GM20431 (cell line): ENCODE measurements around the gene PLCH2.
"Not testable (repeated sequence)": the region's sequence is repeated elsewhere in the genome, so short reads cannot be mapped to it uniquely, and the experiment has no call there.

Experiments used
- in situ Hi-C: fragments of 300-500 bp; cut with MseI, MboI; formaldehyde crosslinking; loops from one replicate; pipeline ENCODE4 v1.15.0; 2020; ENCODE audit warnings: low sequenced_read_pairs; ENCODE audit not compliant: unreplicated experiment

PLCH2 gene

DNA sequence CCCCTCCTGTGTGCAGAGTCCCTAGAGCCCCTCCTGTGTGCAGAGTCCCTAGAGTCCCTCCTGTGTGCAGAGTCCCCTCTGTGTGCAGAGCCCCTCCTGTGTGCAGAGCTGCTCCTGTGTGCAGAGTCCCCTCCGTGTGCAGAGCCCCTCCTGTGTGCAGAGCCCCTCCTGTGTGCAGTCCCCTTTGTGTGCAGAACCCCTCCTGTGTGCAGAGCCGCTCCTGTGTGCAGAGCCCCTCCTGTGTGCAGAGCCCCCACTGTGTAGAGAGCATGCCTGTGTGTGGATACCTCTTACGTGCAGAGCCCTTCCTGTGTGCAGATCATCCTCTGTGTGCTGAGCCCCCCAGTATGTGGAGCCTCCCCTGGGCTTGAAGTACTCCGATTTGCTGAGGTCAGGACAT is 62.3 kb downstream of the PLCH2 start:
- in situ Hi-C loops = loop anchor here (25.0 kb wide), 1 partner anchor 351 kb away; the partner anchor contains the start of gene FAAP20

DNA sequence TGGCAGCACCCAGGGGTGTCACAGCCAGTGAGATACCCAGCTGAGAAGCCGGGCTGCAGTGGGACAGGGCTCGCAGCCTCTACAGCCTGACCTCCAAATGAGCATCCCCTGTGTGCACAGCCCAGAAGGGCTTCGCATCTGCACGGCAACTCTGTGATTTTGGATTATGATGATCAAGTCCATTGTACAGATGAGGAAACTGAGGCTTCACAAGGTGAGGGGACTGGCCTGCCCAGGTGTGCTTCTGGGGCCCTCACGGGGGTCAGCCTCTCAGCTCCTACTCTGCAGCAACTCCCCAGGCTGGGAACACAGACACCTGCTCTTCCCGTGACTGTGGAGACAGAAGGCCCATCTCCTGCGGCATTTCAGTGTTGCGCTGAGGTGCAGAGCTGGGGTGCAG is 62.8 kb downstream of the PLCH2 start:
- in situ Hi-C loops = loop anchor here (25.0 kb wide), 1 partner anchor 352 kb away; the partner anchor contains the start of gene FAAP20

DNA sequence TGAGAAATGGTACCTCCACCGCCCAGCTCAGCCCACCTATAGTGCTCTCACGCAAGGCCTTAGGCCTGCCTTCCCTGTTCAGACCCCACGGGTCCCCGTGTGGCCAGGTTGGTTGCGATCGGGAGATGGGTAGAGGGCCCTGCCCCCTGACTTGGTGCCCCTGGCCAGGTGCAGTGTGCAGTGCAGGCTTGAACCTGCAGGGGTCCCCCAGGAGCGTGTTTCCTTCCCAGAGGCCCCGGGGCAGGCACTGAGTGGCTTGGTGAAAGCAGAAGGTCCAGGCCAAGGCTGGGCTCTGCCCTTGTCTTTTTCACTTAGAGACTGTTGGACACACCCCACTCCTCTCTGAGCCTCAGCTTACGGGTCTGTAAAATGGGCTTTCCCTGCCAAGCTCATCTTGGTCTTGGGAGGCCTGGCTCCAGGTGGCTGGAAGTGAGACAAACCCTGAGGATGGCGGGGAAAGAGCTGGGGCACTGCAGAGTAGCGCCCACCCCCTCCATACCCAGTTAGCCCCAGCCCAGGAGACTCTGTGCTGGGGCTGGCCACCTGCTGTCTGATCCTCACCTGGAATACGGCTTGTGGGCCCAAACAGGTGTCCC is 63.3 kb downstream of the PLCH2 start:
- in situ Hi-C loops = loop anchor here (25.0 kb wide), 1 partner anchor 352 kb away; the partner anchor contains the start of gene FAAP20

DNA sequence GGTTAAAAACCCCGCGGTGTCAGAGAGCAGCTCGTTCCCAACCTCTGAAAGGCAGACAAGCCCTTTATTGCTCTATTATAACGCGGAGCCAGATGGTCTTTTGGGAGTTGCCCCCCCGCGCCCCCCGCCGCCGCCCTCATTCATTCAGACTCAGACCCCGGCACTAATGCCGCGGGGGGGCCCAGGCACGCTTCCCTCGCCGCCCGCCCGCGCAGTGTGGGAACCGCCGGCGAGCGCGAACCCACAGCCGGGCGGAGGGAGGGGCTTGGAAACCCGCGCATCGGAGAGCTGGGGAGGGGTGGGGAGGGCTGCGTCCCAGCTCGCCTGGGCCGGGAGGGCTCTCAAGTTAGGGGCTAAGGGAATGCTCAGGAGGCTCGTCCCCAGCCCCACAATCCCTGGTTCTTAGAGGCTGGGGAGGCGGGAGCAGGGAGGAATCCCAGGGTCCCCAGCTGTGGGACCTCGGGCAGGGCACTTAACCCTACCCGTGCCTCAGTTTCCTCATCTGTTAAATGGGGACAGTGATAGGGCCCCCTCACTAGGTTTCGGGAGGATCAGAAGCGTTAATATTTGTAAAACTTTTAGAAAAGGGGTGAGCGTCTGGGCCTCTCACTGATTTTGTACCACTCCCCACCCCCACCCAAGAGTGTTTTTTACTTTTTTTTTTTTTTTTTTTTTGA is 64.9 kb downstream of the PLCH2 start:
- in situ Hi-C loops = loop anchor here (10.0 to 25.0 kb wide), 2 partner anchors 126 to 354 kb away; partner anchors contain the start of genes FAAP20 and PEX10

DNA sequence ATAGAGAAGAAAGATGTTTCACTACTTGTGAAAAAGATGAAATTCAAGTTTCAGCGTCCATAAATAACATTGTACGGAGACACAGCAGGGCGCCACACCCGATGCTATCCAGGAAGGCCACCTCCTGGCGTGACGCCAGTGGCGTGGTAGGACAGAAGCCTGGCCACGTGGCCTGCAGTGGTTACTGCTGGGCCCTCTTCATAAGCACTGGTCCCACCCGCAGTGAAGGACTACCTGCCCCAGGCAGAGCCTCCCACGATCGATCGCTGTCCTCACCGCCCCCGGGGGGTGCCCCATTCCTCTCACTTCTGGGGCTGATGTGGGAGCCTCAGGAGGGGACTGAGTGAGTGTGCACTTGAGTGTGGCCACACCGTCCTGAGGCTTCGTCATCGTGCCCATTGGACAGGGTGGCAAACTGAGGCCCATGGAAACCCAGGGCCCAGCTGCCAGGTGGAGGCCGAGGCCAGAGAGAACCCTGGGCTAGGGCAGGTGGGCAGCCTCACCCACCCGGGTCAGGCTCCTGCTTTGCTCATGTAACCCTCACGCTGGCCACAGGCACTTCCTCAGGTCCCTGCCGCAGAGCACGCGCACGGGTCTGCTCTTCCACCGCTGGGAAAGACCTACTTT is 65.6 kb downstream of the PLCH2 start:
- in situ Hi-C loops = loop anchor here (10.0 to 25.0 kb wide), 2 partner anchors 127 to 354 kb away; partner anchors contain the start of genes FAAP20 and PEX10

DNA sequence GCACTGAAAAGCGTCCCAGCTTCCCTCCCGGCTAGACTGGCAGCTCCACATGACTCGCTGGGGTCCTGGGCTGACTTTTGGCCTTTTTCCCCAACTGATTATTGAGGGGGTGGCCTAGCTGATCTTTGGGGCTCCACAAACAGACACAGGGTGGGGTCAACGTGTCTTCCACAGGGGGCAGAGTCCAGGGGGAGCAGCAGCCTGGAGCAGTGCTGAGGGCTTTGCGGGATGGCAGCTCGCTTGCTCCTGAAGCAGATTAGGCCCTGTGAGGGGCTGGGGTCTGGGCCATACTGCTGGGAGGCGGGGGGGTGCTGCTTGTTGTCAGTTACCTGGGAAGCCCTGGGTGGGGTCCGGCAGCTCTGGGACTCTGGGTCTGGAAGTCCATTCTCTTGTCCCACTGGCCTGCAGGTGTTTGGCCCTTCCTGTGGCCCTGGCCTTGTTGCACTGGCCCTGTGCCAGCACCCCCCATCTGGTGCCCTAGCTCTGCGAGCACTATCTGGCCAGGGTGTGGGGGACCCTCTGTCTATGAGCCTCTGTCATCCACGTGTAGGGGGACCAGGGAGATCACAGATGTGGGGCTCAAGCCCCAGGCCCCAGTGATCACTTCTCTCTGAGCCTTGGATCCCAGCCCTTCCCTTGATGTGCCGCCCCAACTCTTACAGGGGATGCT is 66.3 kb downstream of the PLCH2 start:
- in situ Hi-C loops = loop anchor here (10.0 to 25.0 kb wide), 2 partner anchors 128 to 355 kb away; partner anchors contain the start of genes FAAP20 and PEX10

DNA sequence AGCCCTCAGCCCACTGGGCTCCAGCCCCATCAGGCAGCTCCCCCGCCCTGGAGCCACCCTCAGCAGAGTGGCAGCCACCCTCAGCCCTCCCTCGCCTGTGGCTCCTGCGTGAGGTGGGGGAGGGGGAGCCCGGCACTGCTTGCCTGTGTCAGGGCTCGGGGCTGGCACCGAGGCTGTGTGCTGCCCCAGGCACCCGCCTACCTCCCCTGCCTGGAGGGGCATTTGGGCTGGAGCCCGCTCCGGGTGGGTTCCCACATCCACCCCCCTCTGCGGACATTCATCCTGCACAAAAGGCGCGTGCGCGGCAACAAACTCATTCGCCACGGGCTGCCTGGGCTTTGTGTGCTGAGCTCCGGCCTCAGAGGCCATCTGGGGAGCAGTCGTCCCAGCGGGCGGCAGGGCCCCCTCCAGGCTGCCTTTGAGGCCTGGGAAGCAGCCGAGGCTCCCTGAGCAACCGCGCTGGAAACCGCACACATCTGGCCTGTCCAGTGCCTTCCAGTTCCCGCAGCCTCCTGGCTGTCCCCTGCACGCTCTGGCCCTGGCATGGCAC is 67.5 kb downstream of the PLCH2 start:
- in situ Hi-C loops = loop anchor here (10.0 to 25.0 kb wide), 2 partner anchors 129 to 356 kb away; partner anchors contain the start of genes FAAP20 and PEX10

DNA sequence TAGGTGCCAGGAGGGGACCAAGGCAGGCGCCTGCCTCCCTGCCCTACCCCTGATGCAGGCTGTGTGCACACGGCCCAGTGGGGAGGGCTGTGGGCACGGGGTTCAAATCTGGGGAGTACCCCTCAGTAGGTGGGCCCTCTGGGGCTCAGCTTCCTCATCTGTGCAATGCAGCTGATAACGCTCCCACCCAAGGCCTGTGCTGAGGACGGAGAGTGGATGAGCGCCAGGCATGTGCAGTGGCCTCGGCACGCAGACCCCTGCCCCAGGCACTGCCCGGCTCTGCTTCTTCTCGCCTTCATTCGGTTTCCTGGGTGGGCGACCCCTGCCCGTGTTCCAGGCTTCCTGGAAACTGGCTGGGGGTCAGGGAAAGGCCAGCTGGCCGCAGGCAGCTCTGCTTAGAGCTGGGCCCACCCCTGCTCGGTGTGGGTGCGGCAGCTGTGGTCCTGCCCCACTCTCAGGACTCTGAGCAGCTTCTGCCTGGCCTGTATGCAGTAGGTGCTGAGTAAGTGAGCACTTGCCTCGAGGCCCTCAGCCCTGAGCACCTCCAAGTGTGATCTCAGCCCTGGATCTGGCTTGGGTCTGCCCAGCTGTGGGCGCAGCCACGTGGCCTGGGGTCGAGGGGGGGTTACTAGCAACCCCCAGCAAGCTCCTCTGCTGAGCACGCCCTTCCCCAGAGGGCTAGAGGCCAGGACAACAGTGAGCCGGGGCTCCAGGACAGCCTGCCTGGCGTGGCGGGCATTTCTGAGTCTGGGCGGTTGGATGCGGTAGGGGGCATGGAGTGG is 68.2 kb downstream of the PLCH2 start:
- in situ Hi-C loops = loop anchor here (10.0 to 25.0 kb wide), 2 partner anchors 129 to 357 kb away; partner anchors contain the start of genes FAAP20 and PEX10

DNA sequence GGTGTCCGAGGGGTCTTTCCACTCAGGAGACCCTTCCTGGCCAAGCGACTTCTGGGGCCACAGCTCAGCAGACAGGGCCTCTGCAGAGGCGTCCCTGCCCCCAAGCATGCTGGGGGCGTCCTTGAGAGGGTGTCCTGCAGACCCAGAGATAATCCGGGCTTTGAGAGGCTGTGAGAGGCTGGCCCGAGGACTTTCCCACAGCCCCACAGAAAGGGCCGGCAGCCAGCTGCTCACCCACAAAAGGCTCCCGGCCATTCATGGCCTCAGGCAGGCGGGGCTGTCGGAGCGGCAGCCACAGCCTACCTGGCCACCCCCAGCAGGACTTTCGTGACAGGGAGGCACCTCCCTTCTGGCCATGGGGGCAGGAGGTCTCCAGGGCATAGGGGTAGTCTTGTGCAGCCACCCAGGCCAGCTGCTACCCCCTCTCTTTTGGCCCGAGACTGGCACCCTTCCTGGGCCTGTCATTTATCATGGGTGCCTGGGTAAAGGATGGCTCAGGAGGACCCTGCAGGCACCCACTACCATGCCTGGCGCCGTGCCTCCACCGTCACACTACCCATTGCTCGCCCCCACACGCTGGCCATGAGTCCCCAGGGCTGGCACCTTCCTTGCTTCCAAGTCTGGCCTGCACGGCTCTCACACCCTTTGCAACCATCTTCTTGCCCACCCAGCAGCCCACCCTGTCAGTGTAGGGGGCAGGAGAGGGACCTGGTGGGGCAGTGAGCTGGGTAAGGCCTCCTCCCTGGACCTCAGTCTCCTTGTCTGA is 69.0 kb downstream of the PLCH2 start:
- in situ Hi-C loops = loop anchor here (10.0 to 25.0 kb wide), 2 partner anchors 130 to 358 kb away; partner anchors contain the start of genes FAAP20 and PEX10

DNA sequence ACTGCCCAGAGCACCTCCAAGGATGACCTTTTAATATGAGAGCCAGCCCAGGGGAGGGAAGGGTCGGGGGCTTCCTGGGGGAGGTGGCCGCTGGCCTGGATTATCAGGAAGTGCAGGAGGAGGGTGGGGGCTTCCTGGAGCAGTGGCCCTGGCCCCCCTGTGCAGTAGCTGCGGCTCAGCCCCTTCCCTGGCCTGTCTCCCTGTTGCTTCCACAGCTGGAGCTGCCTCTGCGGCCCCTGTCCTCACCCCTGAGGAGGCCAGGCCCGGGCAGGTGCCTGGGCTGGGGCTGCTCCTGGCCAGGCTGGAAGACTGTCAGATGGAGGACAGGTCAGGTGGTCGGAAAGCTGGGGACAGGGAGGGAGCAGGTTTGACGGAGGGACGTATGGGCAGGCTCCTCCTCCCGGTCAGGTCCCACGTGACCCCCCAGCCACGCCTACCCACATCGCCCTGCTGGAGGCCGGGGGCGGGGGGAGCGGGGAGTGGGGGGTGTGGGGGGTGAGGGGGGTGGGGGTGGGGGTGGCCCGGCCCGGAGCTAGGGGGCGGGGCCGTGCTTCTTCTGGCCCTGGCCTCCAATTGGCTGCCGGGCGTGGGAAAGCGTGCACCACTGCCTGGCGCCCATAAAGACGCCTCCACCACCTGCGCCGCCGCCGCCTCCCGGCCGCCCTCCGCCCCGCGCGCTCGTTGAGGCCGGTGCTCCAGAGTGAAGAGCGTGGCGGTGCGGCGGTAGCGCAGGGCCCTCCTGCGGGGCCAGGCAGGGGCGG is 69.8 kb downstream of the PLCH2 start:
- in situ Hi-C loops = loop anchor here (10.0 to 25.0 kb wide), 2 partner anchors 131 to 359 kb away; partner anchors contain the start of genes FAAP20 and PEX10

DNA sequence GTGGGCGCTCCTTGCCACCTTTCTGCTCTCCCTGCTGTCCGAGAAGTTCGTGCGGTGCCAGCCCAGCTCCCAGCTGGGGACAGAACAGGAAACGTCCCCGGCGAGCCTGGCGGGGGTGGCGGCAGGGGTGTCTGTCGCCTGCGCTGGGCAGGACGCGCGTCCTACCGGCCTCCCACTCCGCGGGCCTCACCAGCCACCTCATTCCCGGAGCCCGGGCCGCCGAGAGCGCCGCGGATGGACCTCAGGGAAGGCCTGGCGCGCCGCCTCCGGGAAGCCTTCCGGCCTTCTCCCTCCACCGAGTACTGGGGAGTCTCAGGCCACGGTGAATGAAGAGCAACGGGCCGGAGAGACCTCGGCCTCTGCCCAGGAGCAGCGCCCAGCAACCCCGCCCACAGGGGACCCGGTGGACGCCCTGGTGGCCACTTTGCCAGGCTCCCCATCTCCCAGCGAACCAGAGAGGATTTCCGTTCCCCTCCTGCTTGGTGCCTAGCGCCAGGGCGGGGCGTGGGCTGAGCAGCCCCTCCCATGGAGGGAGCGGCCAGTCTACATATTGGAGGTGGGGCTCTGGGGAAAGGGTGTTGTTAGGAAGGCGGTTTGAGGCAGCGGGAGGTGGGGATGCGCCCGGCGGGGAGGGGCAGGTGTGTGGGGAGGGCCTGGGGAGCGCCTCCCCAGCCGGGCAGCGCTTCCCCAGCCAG is 70.6 kb downstream of the PLCH2 start:
- in situ Hi-C loops = loop anchor here (10.0 to 25.0 kb wide), 2 partner anchors 132 to 359 kb away; partner anchors contain the start of genes FAAP20 and PEX10

DNA sequence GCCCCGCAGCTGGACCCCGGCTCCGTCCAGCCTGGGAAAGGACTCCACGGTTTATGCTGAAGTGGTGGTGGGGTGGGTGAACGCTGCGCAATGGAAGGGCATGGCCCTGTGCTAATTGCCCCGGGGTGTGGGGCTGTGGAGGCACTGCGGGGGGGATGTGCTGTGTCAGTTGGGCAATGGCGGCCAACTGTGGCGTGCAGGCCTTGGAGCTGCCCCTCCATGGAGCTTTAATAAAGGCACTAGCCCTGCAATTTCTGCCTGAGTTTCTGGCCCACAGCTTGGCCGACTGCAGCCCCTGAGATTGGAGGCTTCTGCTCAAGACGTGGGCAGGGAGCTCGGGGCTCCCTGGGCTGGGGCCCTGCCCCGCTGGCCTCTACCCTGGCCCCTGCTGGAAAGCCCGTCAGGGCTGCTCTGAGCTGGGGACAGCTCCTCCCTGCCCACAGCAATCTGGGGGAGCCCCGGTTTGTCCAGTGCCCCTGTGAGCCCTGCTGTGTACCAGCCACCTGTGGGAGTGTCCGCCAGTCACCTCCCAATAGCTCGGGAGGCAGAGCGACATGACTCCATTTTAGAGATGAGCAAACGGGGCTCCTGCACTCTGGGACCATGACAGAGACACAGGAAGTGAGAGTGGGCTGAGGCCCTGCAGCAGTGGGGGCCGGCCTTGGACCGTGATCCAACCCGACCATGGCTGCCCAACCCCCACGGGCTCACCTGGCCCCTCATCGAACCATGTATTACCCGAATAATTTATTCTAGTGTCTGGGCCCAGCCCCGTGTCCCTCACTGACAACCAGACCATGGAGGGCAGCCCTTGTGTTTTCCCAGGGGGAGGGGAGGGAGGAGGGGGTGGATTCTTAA is 71.3 kb downstream of the PLCH2 start:
- in situ Hi-C loops = loop anchor here (10.0 to 25.0 kb wide), 2 partner anchors 133 to 360 kb away; partner anchors contain the start of genes FAAP20 and PEX10

DNA sequence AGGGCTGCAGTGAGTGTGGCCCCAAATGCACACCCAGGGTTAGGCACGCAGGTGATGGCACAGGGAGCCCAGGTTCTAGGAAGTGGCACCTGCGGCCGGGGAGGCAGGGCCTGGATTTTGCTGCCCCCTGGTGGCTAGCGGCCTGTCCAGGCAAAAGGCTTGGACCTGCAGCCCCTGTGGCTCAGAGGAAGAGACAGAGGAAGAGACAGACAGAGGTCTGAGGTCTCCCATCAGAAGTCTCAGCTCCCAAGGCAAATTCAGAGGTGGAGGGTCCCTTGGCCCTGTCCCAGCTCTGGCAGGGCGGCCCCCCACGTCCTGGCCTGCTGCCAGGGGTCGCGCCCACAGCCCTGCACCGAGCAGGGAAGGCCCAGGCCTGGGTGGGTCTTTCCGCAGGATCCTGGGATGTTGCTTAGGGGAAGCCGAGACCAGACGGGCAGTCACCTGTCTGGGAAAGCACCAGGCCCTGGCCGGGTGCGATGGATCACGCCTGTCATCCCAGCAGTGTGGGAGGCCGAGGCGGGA is 72.0 kb downstream of the PLCH2 start:
- in situ Hi-C loops = loop anchor here (10.0 to 25.0 kb wide), 2 partner anchors 133 to 361 kb away; partner anchors contain the start of genes FAAP20 and PEX10

DNA sequence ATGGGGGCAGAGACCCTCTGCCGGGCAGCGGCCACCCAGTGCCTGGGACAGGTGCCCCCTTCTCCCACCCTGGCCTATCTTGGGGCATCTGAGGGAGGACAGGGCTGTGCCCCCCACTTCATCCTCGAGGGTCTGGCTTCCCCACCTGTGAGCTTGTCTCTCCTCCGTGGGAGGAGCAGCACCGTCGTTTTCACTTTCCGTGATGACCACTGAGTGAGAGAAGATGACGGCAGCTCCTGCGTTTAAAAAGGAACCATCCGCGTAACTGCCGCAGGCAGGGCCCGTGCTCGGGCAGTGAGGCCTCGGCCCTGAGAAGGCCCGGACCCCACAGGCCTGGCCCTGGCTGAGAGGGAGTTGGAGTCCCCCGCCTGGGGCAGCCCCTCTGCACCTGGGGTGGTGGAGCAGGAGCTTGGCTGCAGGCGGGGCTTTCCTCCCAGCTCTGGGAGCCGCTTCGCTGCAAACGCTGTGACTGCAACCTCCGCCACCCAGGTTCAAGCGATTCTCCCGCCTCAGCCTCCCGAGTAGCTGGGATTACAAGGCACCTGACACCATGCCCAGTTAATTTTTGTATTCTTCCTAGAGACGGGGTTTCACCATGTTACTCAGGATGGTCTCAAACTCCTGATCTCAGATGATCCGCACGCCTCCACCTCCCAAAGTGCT is 73.4 kb downstream of the PLCH2 start:
- in situ Hi-C loops = loop anchor here (10.0 to 25.0 kb wide), 2 partner anchors 135 to 362 kb away; partner anchors contain the start of genes FAAP20 and PEX10

DNA sequence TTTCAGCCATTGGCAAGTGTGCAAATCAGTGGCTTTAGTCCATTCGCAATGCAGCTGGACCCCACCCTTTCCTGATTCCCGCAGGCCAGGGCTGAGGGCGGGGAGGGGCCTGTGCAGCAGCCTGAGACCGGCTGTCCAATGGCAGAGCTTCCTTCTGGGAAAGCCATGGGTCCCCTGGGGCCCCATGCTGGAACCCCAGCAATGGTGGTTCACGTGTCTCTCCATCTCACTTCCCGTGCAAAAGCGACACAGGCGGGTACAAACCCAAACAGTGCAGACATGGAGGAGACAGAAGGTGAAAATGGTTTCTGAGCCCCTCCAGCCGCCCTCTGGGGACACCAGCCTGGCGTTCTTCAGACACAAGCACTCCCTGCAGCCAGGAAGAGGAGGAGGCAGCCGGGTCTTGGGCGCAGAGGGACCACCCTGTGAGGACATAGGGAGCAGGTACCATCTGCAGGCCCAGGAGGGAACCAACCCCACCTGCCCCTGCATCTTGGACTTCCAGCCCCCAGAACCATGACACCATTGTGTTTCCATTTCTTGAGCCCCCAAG is 74.3 kb downstream of the PLCH2 start:
- in situ Hi-C loops = not testable (repeated sequence)
